Measurements from ENCODE around the gene FZD1. TPM values are rescaled to one million over a fixed set of nuclear protein-coding genes. Genes with fewer than 3 reads are reported as not detected.
A peak's percentile ranks its signal among the peaks of the same experiment; 100 is the strongest.

FZD1 gene
- total and polyA plus RNA-seq, 10 of the 15 experiments (the other 5 are each of a cell fraction or from before 2014, with no cell fraction given): 0.07 to 0.56 (median 0.18) TPM

GRCh38 chr7:91299952-91300775, 35.9 kb downstream of the FZD1 start:
- no peaks in the 10 kb centered on the region for H3K79me2 ChIP-seq (ENCODE audit: control insufficient read depth, insufficient read depth, low read length)
- ChIA-PET POLR2A (no interaction called here), RAD21 (ENCODE audit: unreplicated experiment) (no interaction called here), SMC1A (ENCODE audit: uncharacterized antibody, unreplicated experiment) (no interaction called here), CTCF (no interaction called here)
- no peaks in the 10 kb centered on the region for H4K20me1 ChIP-seq (ENCODE audit: control insufficient read depth, insufficient read depth)
- no peaks in the 10 kb centered on the region for H3K9me3 ChIP-seq (replicated peaks; ENCODE audit: control insufficient read depth, insufficient read depth, low read length)
- in situ Hi-C loops (cut with MboI) (no loop called here), intact Hi-C loops (cut with micrococcal nuclease; ENCODE audit: unreplicated experiment) (no loop called here)
- TF ChIP-seq KAT2A (conservative IDR thresholded peaks at IDR 0.05; ENCODE audit: control insufficient read depth, low read depth, low read length) (no peak), BHLHE40 (IDR thresholded peaks at IDR 0.05; ENCODE audit: borderline replicate concordance in 1 of 2, low read depth in 2 of 2, low read length in 1 of 2) (no peak), DPF2 (IDR thresholded peaks at IDR 0.05) (no peak)
- no peak for DNase-seq (ENCODE audit: low read depth, low spot score)
- no peak for ATAC-seq
- H3K27me3 ChIP-seq (replicated peaks in 1 of 2; ENCODE audit: control insufficient read depth in 2 of 2, insufficient read depth in 2 of 2, low read length in 1 of 2): peaks cover 0 to 2% of the 10 kb centered on the region in 2 experiments; a peak in 2 of 4 replicates
- H3K4me2 ChIP-seq (ENCODE audit: control insufficient read depth, insufficient read depth): no peak overlapping the region
- no peaks in the 10 kb centered on the region for H3K4me1 ChIP-seq (ENCODE audit: control insufficient read depth, insufficient read depth, low read length)
- no TSS peak for BruUV-seq (replicated peaks)
- WGBS (ENCODE audit: insufficient coverage, insufficient replicate concordance, low lambda C conversion rate, missing lambda C conversion rate): 0% methylated on average over 6 of the region's 6 CpGs
- no peaks in the 10 kb centered on the region for H3K36me3 ChIP-seq (ENCODE audit: control insufficient read depth in 2 of 2, insufficient read depth in 2 of 2, low read length in 1 of 2)
- peak; percentile 66 for FAIRE-seq
- no peak overlapping the region for H3K9ac ChIP-seq (ENCODE audit: control insufficient read depth, insufficient read depth, low read length)
- no peak overlapping the region for H3K27ac ChIP-seq (ENCODE audit: control insufficient read depth, insufficient read depth)
- H2AFZ ChIP-seq (ENCODE audit: control insufficient read depth, low read depth, low read length): no peak overlapping the region
- no peak overlapping the region for H3K4me3 ChIP-seq

- H3K9me3 ChIP-seq (replicated peaks; ENCODE audit: control insufficient read depth, insufficient read depth, low read length): no peaks in the 10 kb centered on the region
- H2AFZ ChIP-seq (ENCODE audit: control insufficient read depth, low read depth, low read length): no peak overlapping the region
- no peaks in the 10 kb centered on the region for H3K36me3 ChIP-seq (ENCODE audit: control insufficient read depth in 2 of 2, insufficient read depth in 2 of 2, low read length in 1 of 2)
- H3K9ac ChIP-seq (ENCODE audit: control insufficient read depth, insufficient read depth, low read length): no peak overlapping the region
- SMC1A ChIA-PET (ENCODE audit: uncharacterized antibody, unreplicated experiment): no interaction called here
- no peak overlapping the region for H3K4me2 ChIP-seq (ENCODE audit: control insufficient read depth, insufficient read depth)
- no peaks in the 10 kb centered on the region for H4K20me1 ChIP-seq (ENCODE audit: control insufficient read depth, insufficient read depth)
- in situ Hi-C loops (cut with MboI) (no loop called here), intact Hi-C loops (cut with micrococcal nuclease; ENCODE audit: unreplicated experiment) (no loop called here)
- no peak for ATAC-seq
- POLR2A ChIA-PET: no interaction called here
- CTCF ChIA-PET: interaction anchor here (1.0 to 1.1 kb wide), 2 partner anchors 14 to 15 kb away, joined by 3 to 4 read pairs; no protein-coding TSS in a partner anchor
- no peak for DNase-seq (ENCODE audit: low read depth, low spot score)
- H3K4me1 ChIP-seq (ENCODE audit: control insufficient read depth, insufficient read depth, low read length): no peaks in the 10 kb centered on the region
- whole genome bisulfite sequencing (ENCODE audit: insufficient coverage, insufficient replicate concordance, low lambda C conversion rate, missing lambda C conversion rate): 0% methylated on average over 2 of the region's 2 CpGs
- no peak for FAIRE-seq
- no peak overlapping the region for H3K4me3 ChIP-seq
- H3K79me2 ChIP-seq (ENCODE audit: control insufficient read depth, insufficient read depth, low read length): no peaks in the 10 kb centered on the region
- RAD21 ChIA-PET (ENCODE audit: unreplicated experiment): no interaction called here
- no TSS peak for BruUV-seq (replicated peaks)
- no peak overlapping the region for H3K27ac ChIP-seq (ENCODE audit: control insufficient read depth, insufficient read depth)
- peaks cover 0 to 2% of the 10 kb centered on the region in 2 experiments; a peak in 2 of 4 replicates for H3K27me3 ChIP-seq (replicated peaks in 1 of 2; ENCODE audit: control insufficient read depth in 2 of 2, insufficient read depth in 2 of 2, low read length in 1 of 2)
- TF ChIP-seq CUX1 (IDR thresholded peaks at IDR 0.05; ENCODE audit: insufficient replicate concordance, low read depth, low read length) (no peak), NR2F1 (conservative IDR thresholded peaks at IDR 0.05) (no peak), IRF3 (IDR thresholded peaks at IDR 0.05) (no peak), KAT2A (conservative IDR thresholded peaks at IDR 0.05; ENCODE audit: control insufficient read depth, low read depth, low read length) (no peak), PAX5 (IDR thresholded peaks at IDR 0.05; ENCODE audit: borderline replicate concordance, low read depth, low read length) (no peak), GABPA (IDR thresholded peaks at IDR 0.05; ENCODE audit: low read depth) (no peak)
These were observed 38.6 kb downstream of the FZD1 start for GRCh38 chr7:91302794-91303193.
